Measurements from ENCODE around the gene RFC4.

The RFC4 gene

DNA sequence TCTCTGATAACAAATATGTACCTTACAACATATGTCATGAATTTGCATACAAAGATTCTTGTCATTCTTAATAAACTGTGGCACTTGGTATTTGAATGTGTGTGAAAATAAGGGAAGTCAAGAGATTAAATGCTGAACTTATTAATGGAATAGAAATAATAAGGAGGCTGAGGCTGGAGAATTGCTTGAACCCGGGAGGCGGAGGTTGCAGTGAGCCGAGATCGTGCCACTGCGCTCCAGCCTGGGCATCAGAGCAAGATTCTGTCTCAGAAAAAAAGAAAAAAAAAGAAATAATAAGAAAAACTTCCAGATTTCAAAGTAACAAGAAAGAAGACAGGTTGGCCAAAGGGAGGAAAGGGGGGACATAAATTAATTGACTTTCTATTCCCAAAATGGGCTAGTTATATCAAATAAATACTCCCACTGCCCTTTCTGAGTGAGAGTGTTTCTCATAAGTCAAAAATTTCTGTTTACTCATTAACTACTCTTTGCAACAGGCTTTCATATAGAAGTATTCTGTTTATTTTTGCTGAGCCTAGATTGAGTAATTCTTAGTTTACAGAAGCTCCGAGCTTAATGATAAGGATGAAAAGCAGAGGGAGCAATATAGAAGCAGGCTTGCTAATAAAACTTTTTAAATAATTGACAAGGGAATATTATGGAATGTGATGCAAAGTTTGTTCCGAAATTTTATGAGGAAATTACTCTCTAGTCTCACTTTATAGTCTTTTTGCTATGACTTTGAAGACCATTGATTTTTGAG lies 63.5 kb downstream of the RFC4 start:
- no peak for DNase-seq
